ENCODE results near the gene NCK2. TPM values are rescaled to one million over a fixed set of nuclear protein-coding genes. Genes with fewer than 3 reads are reported as not detected.

Gene NCK2
- total RNA-seq, 2 donors from 2014 or later, result 39.0 to 144 TPM

- H3K27me3 ChIP-seq (replicated peaks; ENCODE audit: insufficient read depth), result no peaks in the 10 kb centered on the region
- DNase-seq (ENCODE audit: low spot score), result no peak
- TF ChIP-seq POLR2A (IDR thresholded peaks at IDR 0.05), result no peak
- no peak for TF ChIP-seq POLR2AphosphoS5 (IDR thresholded peaks at IDR 0.05)
- TF ChIP-seq CTCF (IDR thresholded peaks at IDR 0.05), result no peak
- H3K27ac ChIP-seq, result no peak overlapping the region
- H3K9me3 ChIP-seq, result no peaks in the 10 kb centered on the region
- 96% methylated on average over 4 of the region's 4 CpGs for WGBS
- H3K4me3 ChIP-seq, result no peak overlapping the region
- H3K4me1 ChIP-seq (replicated peaks), result no peaks in the 10 kb centered on the region
- H3K36me3 ChIP-seq, result no peaks in the 10 kb centered on the region
- intact Hi-C loops (cut with DNase I), result no loop called here
Measured at GRCh38 chr2:105849431-105850179, 104.9 kb downstream of the NCK2 start.

GRCh38 chr2:105852066-105852465 lies 107.4 kb downstream of the NCK2 start:
- WGBS, result 95% methylated on average over 10 of the region's 10 CpGs
- no peaks in the 10 kb centered on the region for H3K9me3 ChIP-seq
- no peak overlapping the region for H3K27ac ChIP-seq
- H3K4me3 ChIP-seq, result no peak overlapping the region
- DNase-seq (ENCODE audit: low spot score), result no peak
- intact Hi-C loops (cut with DNase I), result no loop called here
- no peaks in the 10 kb centered on the region for H3K27me3 ChIP-seq (replicated peaks; ENCODE audit: insufficient read depth)
- TF ChIP-seq POLR2AphosphoS5 (IDR thresholded peaks at IDR 0.05) (no peak), POLR2A (IDR thresholded peaks at IDR 0.05) (no peak), CTCF (IDR thresholded peaks at IDR 0.05) (no peak)
- no peaks in the 10 kb centered on the region for H3K4me1 ChIP-seq (replicated peaks)
- no peaks in the 10 kb centered on the region for H3K36me3 ChIP-seq

GRCh38 chr2:105853354-105854088 lies 108.8 kb downstream of the NCK2 start:
- Histone ChIP-seq H3K36me3 (no peaks in the 10 kb centered on the region), H3K4me3 (no peak overlapping the region), H3K27ac (no peak overlapping the region), H3K4me1 (replicated peaks) (no peaks in the 10 kb centered on the region), H3K9me3 (no peaks in the 10 kb centered on the region), H3K27me3 (replicated peaks; ENCODE audit: insufficient read depth) (no peaks in the 10 kb centered on the region)
- 75% methylated on average over 6 of the region's 6 CpGs for WGBS
- TF ChIP-seq POLR2AphosphoS5 (IDR thresholded peaks at IDR 0.05), result peak; percentile 55
- no peak for TF ChIP-seq CTCF (IDR thresholded peaks at IDR 0.05)
- TF ChIP-seq POLR2A (IDR thresholded peaks at IDR 0.05), result no peak
- DNase-seq (ENCODE audit: low spot score), result peak; percentile 41
- intact Hi-C loops (cut with DNase I), result no loop called here

- H3K27me3 ChIP-seq (replicated peaks; ENCODE audit: insufficient read depth), result no peaks in the 10 kb centered on the region
- H3K4me1 ChIP-seq (replicated peaks), result no peaks in the 10 kb centered on the region
- no peak for TF ChIP-seq POLR2A (IDR thresholded peaks at IDR 0.05)
- no peak for TF ChIP-seq CTCF (IDR thresholded peaks at IDR 0.05)
- TF ChIP-seq POLR2AphosphoS5 (IDR thresholded peaks at IDR 0.05), result no peak
- H3K4me3 ChIP-seq, result no peak overlapping the region
- intact Hi-C loops (cut with DNase I), result no loop called here
- H3K36me3 ChIP-seq, result no peaks in the 10 kb centered on the region
- H3K9me3 ChIP-seq, result no peaks in the 10 kb centered on the region
- no peak for DNase-seq (ENCODE audit: low spot score)
- 78% methylated on average over 16 of the region's 16 CpGs for WGBS
- H3K27ac ChIP-seq, result no peak overlapping the region
Measured at GRCh38 chr2:105854972-105855371, 110.3 kb downstream of the NCK2 start.

All from prostate gland (tissue), 2 donors.